ENCODE results near the gene SPINT3.

SPINT3 gene

GRCh38 chr20:45467172-45467571 lies 48.2 kb downstream of the SPINT3 start:
- H3K4me2 ChIP-seq (ENCODE audit: low read depth, low read length) = no peak overlapping the region
- H4K20me1 ChIP-seq (ENCODE audit: insufficient read depth, low read length) = no peaks in the 10 kb centered on the region
- no peaks in the 10 kb centered on the region for H3F3A ChIP-seq (ENCODE audit: insufficient read depth, low read length)
- H3K27me3 ChIP-seq (replicated peaks; ENCODE audit: insufficient read depth, low read length) = no peaks in the 10 kb centered on the region
- H2AFZ ChIP-seq (ENCODE audit: low read length) = no peak overlapping the region
- no peaks in the 10 kb centered on the region for H3K36me3 ChIP-seq (replicated peaks; ENCODE audit: insufficient read depth, low read length)
- no peaks in the 10 kb centered on the region for H3K4me1 ChIP-seq (ENCODE audit: low read length)
- no peak for TF ChIP-seq EZH2phosphoT487 (IDR thresholded peaks at IDR 0.05; ENCODE audit: low read length)
- TF ChIP-seq EZH2 (optimal IDR thresholded peaks at IDR 0.05; ENCODE audit: low read depth, low read length) = no peak
- TF ChIP-seq CTCF (IDR thresholded peaks at IDR 0.05; ENCODE audit: low read length) = no peak
- no peak overlapping the region for H3K27ac ChIP-seq (ENCODE audit: low read length)
- no peaks in the 10 kb centered on the region for H3K79me2 ChIP-seq (ENCODE audit: low read length)
- no peak overlapping the region for H3K9ac ChIP-seq (ENCODE audit: low read length)
- H3K9me2 ChIP-seq (replicated peaks; ENCODE audit: insufficient read depth, low read length) = no peaks in the 10 kb centered on the region
- H3K4me3 ChIP-seq (ENCODE audit: low read length) = no peak overlapping the region
- no peak for DNase-seq
- H3K9me3 ChIP-seq (replicated peaks; ENCODE audit: insufficient read depth, low read length) = no peaks in the 10 kb centered on the region

- TF ChIP-seq EZH2 (optimal IDR thresholded peaks at IDR 0.05; ENCODE audit: low read depth, low read length) = no peak
- no peak for TF ChIP-seq CTCF (IDR thresholded peaks at IDR 0.05; ENCODE audit: low read length)
- no peak for TF ChIP-seq EZH2phosphoT487 (IDR thresholded peaks at IDR 0.05; ENCODE audit: low read length)
- Histone ChIP-seq H3K27ac (ENCODE audit: low read length) (no peak overlapping the region), H3K79me2 (ENCODE audit: low read length) (no peaks in the 10 kb centered on the region), H3K9me2 (replicated peaks; ENCODE audit: insufficient read depth, low read length) (no peaks in the 10 kb centered on the region), H3K36me3 (replicated peaks; ENCODE audit: insufficient read depth, low read length) (no peaks in the 10 kb centered on the region), H2AFZ (ENCODE audit: low read length) (no peak overlapping the region), H3K9ac (ENCODE audit: low read length) (no peak overlapping the region), H3K27me3 (replicated peaks; ENCODE audit: insufficient read depth, low read length) (no peaks in the 10 kb centered on the region), H4K20me1 (ENCODE audit: insufficient read depth, low read length) (no peaks in the 10 kb centered on the region), H3K4me1 (ENCODE audit: low read length) (no peaks in the 10 kb centered on the region), H3K4me2 (ENCODE audit: low read depth, low read length) (no peak overlapping the region), H3F3A (ENCODE audit: insufficient read depth, low read length) (no peaks in the 10 kb centered on the region), H3K9me3 (replicated peaks; ENCODE audit: insufficient read depth, low read length) (no peaks in the 10 kb centered on the region), H3K4me3 (ENCODE audit: low read length) (no peak overlapping the region)
- no peak for DNase-seq
Measured at GRCh38 chr20:45465491-45466266, 49.7 kb downstream of the SPINT3 start.

- no peak overlapping the region for H3K9ac ChIP-seq (ENCODE audit: low read length)
- H4K20me1 ChIP-seq (ENCODE audit: insufficient read depth, low read length) = no peaks in the 10 kb centered on the region
- H3K27me3 ChIP-seq (replicated peaks; ENCODE audit: insufficient read depth, low read length) = no peaks in the 10 kb centered on the region
- H3K9me3 ChIP-seq (replicated peaks; ENCODE audit: insufficient read depth, low read length) = no peaks in the 10 kb centered on the region
- no peaks in the 10 kb centered on the region for H3K9me2 ChIP-seq (replicated peaks; ENCODE audit: insufficient read depth, low read length)
- DNase-seq = no peak
- no peak overlapping the region for H3K4me2 ChIP-seq (ENCODE audit: low read depth, low read length)
- no peak for TF ChIP-seq EZH2 (optimal IDR thresholded peaks at IDR 0.05; ENCODE audit: low read depth, low read length)
- TF ChIP-seq EZH2phosphoT487 (IDR thresholded peaks at IDR 0.05; ENCODE audit: low read length) = no peak
- no peak for TF ChIP-seq CTCF (IDR thresholded peaks at IDR 0.05; ENCODE audit: low read length)
- H3F3A ChIP-seq (ENCODE audit: insufficient read depth, low read length) = no peaks in the 10 kb centered on the region
- H3K4me3 ChIP-seq (ENCODE audit: low read length) = no peak overlapping the region
- H3K27ac ChIP-seq (ENCODE audit: low read length) = no peak overlapping the region
- H2AFZ ChIP-seq (ENCODE audit: low read length) = no peak overlapping the region
- H3K79me2 ChIP-seq (ENCODE audit: low read length) = no peaks in the 10 kb centered on the region
- H3K4me1 ChIP-seq (ENCODE audit: low read length) = peaks cover 18% of the 10 kb centered on the region
- H3K36me3 ChIP-seq (replicated peaks; ENCODE audit: insufficient read depth, low read length) = no peaks in the 10 kb centered on the region
Measured at GRCh38 chr20:45463709-45464108, 51.7 kb downstream of the SPINT3 start.

All from MM.1S (cell line).